Ureter (tissue), 1 donor: Measurements from ENCODE around the gene SLC6A9. TPM values are rescaled to one million over a fixed set of nuclear protein-coding genes. Genes with fewer than 3 reads are reported as not detected.
A peak's percentile ranks its signal among the peaks of the same experiment; 100 is the strongest.

Source experiments
- DNase-seq: peaks from one replicate; pipeline ENCODE4 v3.0.0-alpha.2; 2020; ENCODE audit warnings: low spot score
- total RNA-seq: library from RNA; stranded (reverse); gene quantifications from one replicate; pipeline ENCODE4 v1.2.4, GENCODE V29; 2023
- donor health status: DM: yes; HTN: yes; CAD: no.

SLC6A9 gene
- 38.3 TPM for total RNA-seq

- DNase-seq = peak; percentile 78
Observed at GRCh38 chr1:44031252-44032169, at the start of gene SLC6A9. SLC6A9 (minus strand) TSS chr1:44031462; CDS start chr1:44024277, 7,185 bp downstream.

- no peak for DNase-seq
Observed at GRCh38 chr1:44079566-44079965, 48.3 kb upstream of the SLC6A9 start.

- DNase-seq = no peak
Observed at GRCh38 chr1:44078104-44078503, 46.8 kb upstream of the SLC6A9 start.

- DNase-seq = no peak
Observed at GRCh38 chr1:44077421-44077820, 46.2 kb upstream of the SLC6A9 start.

GRCh38 chr1:44076066-44076465 lies 44.8 kb upstream of the SLC6A9 start:
- DNase-seq = no peak

- DNase-seq = no peak
Observed at GRCh38 chr1:44074415-44074814, 43.2 kb upstream of the SLC6A9 start.

- no peak for DNase-seq
Observed at GRCh38 chr1:44073528-44073927, 42.3 kb upstream of the SLC6A9 start.

- no peak for DNase-seq
Observed at GRCh38 chr1:44072821-44073220, 41.6 kb upstream of the SLC6A9 start.

- DNase-seq = no peak
Observed at GRCh38 chr1:44072204-44072603, 40.9 kb upstream of the SLC6A9 start.

GRCh38 chr1:44071461-44071860 lies 40.2 kb upstream of the SLC6A9 start:
- DNase-seq = no peak

GRCh38 chr1:44068442-44068921 lies 37.2 kb upstream of the SLC6A9 start:
- no peak for DNase-seq

- DNase-seq = no peak
Observed at GRCh38 chr1:44067266-44068250, 36.3 kb upstream of the SLC6A9 start.

GRCh38 chr1:44062656-44063179 lies 31.5 kb upstream of the SLC6A9 start:
- DNase-seq = no peak

GRCh38 chr1:44061857-44062256 lies 30.6 kb upstream of the SLC6A9 start:
- no peak for DNase-seq

- DNase-seq = no peak
Observed at GRCh38 chr1:44060830-44061267, 29.6 kb upstream of the SLC6A9 start.

- no peak for DNase-seq
Observed at GRCh38 chr1:44059664-44060355, 28.5 kb upstream of the SLC6A9 start.

- no peak for DNase-seq
Observed at GRCh38 chr1:44059212-44059611, 27.9 kb upstream of the SLC6A9 start.

- no peak for DNase-seq
Observed at GRCh38 chr1:44057293-44057692, 26.0 kb upstream of the SLC6A9 start.

- DNase-seq = no peak
Observed at GRCh38 chr1:44053394-44053793, 22.1 kb upstream of the SLC6A9 start.

- DNase-seq = no peak
Observed at GRCh38 chr1:44050261-44050660, 19.0 kb upstream of the SLC6A9 start.

- DNase-seq = no peak
Observed at GRCh38 chr1:44049839-44050238, 18.6 kb upstream of the SLC6A9 start.
